Vagina (tissue), 2 donors: ENCODE results near the gene ZNF669.

ENCODE experiments used
- CTCF ChIP-seq, 3 experiments: fragments of 450-650 bp in 2 of 3; fragments of 200-600 bp in 1 of 3; sonication (generic) in 1 of 3; IDR thresholded peaks; one replicate each; pipeline ENCODE4 v1.5.1; 2017 to 2019; ENCODE audit warnings: antibody characterized with exemption in 3 of 3, mild to moderate bottlenecking in 2 of 3, moderate library complexity in 2 of 3
- POLR2A ChIP-seq, 2 donors: fragments of 450-650 bp; IDR thresholded peaks; one replicate each; pipeline ENCODE4 v1.6.1; 2017; ENCODE audit warnings: antibody characterized with exemption in 2 of 2, mild to moderate bottlenecking in 2 of 2, moderate library complexity in 2 of 2
- POLR2AphosphoS5 ChIP-seq, 2 donors: sonication (generic); formaldehyde crosslinking; IDR thresholded peaks; one replicate each; pipeline ENCODE4 v1.9.0; 2017; ENCODE audit warnings: antibody characterized with exemption in 2 of 2, mild to moderate bottlenecking in 2 of 2, low read depth in 1 of 2; ENCODE audit not compliant: insufficient read depth in 1 of 2

GRCh38 chr1:247078258-247079140 is 25.7 kb downstream of the ZNF669 start, which contains the start of gene ZNF670:
- peak in 1 of 3 experiments; percentile 14 for TF ChIP-seq CTCF (IDR thresholded peaks at IDR 0.05)
- TF ChIP-seq POLR2AphosphoS5 (IDR thresholded peaks at IDR 0.05; ENCODE audit: insufficient read depth in 1 of 2, low read depth in 1 of 2) = peak; percentile 89 to 93
- TF ChIP-seq POLR2A (IDR thresholded peaks at IDR 0.05) = peak in 1 of 2 donors; percentile 38
